Raji (cell line): ENCODE results near the gene MAPK8IP3.

Source experiments
- POLR2A ChIP-seq: IDR thresholded peaks from 2 replicates; pipeline ENCODE4 v1.6.1; 2011; ENCODE audit warnings: low read depth, low read length, control low read depth; ENCODE audit not compliant: insufficient read depth

MAPK8IP3 gene

GRCh38 chr16:1760911-1761310 is 54.9 kb downstream of the MAPK8IP3 start:
- no peak for TF ChIP-seq POLR2A

GRCh38 chr16:1761751-1762150 is 55.8 kb downstream of the MAPK8IP3 start:
- no peak for TF ChIP-seq POLR2A

GRCh38 chr16:1762196-1762878 is 56.3 kb downstream of the MAPK8IP3 start:
- no peak for TF ChIP-seq POLR2A

GRCh38 chr16:1762879-1763520 is 57.0 kb downstream of the MAPK8IP3 start:
- no peak for TF ChIP-seq POLR2A

- TF ChIP-seq POLR2A, result no peak
These were observed 57.8 kb downstream of the MAPK8IP3 start for GRCh38 chr16:1763521-1764511.

GRCh38 chr16:1764971-1765370 is 59.0 kb downstream of the MAPK8IP3 start:
- no peak for TF ChIP-seq POLR2A

GRCh38 chr16:1765826-1766225 is 59.8 kb downstream of the MAPK8IP3 start:
- no peak for TF ChIP-seq POLR2A

GRCh38 chr16:1766231-1766630 is 60.2 kb downstream of the MAPK8IP3 start:
- no peak for TF ChIP-seq POLR2A

GRCh38 chr16:1766701-1767100 is 60.7 kb downstream of the MAPK8IP3 start:
- TF ChIP-seq POLR2A, result no peak

- no peak for TF ChIP-seq POLR2A
These were observed 61.4 kb downstream of the MAPK8IP3 start for GRCh38 chr16:1767116-1767994.

GRCh38 chr16:1768061-1768766 is 62.2 kb downstream of the MAPK8IP3 start:
- 0 out of 2 replicates have a peak, but pooled peaks have one; percentile 15 for TF ChIP-seq POLR2A

- no peak for TF ChIP-seq POLR2A
These were observed 62.9 kb downstream of the MAPK8IP3 start for GRCh38 chr16:1768767-1769401.

GRCh38 chr16:1769402-1770300 is 63.7 kb downstream of the MAPK8IP3 start:
- TF ChIP-seq POLR2A, result peak; percentile 17
